Lung (tissue), 13 donors: Measurements from ENCODE around the gene MAGT1. TPM values are rescaled to one million over a fixed set of nuclear protein-coding genes. Genes with fewer than 3 reads are reported as not detected.

ENCODE experiments used
- ATAC-seq: fragments of 200-7000 bp; cut with Tn5 transposase; one replicate; pipeline ENCODE4 v1.9.1; 2020; ENCODE audit warnings: moderate number of reproducible peaks; ENCODE audit not compliant: insufficient read depth, low FRiP score
- DNase-seq, 3 donors: peaks; one replicate each; pipeline ENCODE4 v3.0.0-alpha.2; 2013 to 2017
- H3K27ac ChIP-seq, 2 donors: one replicate each; pipeline ENCODE4 v1.5.1; 2013; ENCODE audit warnings: mild to moderate bottlenecking in 2 of 2, moderate library complexity in 2 of 2, control low read depth in 1 of 2, inconsistent platforms in 1 of 2, low read depth in 1 of 2, low read length in 1 of 2
- H3K27me3 ChIP-seq, 3 donors: one replicate each; pipeline ENCODE4 v1.5.1; 2013; ENCODE audit warnings: low read length in 2 of 3; ENCODE audit not compliant: control insufficient read depth in 3 of 3, insufficient read depth in 3 of 3
- H3K36me3 ChIP-seq, 4 donors: one replicate each; pipeline ENCODE4 v1.5.1; 2013; ENCODE audit warnings: low read length in 4 of 4, mild to moderate bottlenecking in 1 of 4, moderate library complexity in 1 of 4; ENCODE audit not compliant: control insufficient read depth in 4 of 4, insufficient read depth in 4 of 4
- H3K4me1 ChIP-seq, 5 donors: one replicate each; pipeline ENCODE4 v1.5.1; 2013; ENCODE audit warnings: low read length in 5 of 5, mild to moderate bottlenecking in 2 of 5, moderate library complexity in 1 of 5; ENCODE audit not compliant: control insufficient read depth in 5 of 5, insufficient read depth in 5 of 5
- H3K4me3 ChIP-seq: one replicate; pipeline ENCODE4 v1.5.1; 2013; ENCODE audit warnings: mild to moderate bottlenecking, control low read depth, moderate library complexity
- H3K9ac ChIP-seq, 2 donors: one replicate each; pipeline ENCODE4 v1.5.1; 2013; ENCODE audit warnings: low read length in 2 of 2, control low read depth in 1 of 2; ENCODE audit not compliant: insufficient read depth in 1 of 2
- H3K9me3 ChIP-seq, 4 donors: one replicate each; pipeline ENCODE4 v1.5.1; 2013; ENCODE audit warnings: low read length in 3 of 4, mild to moderate bottlenecking in 1 of 4, moderate library complexity in 1 of 4; ENCODE audit not compliant: control insufficient read depth in 4 of 4, insufficient read depth in 3 of 4
- CTCF ChIP-seq: IDR thresholded peaks from 2 replicates; pipeline ENCODE4 v1.5.1; 2012; ENCODE audit warnings: mild to moderate bottlenecking; ENCODE audit errors: control extremely low read depth, extremely low read depth
- WGBS, 2 donors: extraction: QIAGEN DNeasy Blood & Tissue Kit; methylation state at CpG; one replicate each; pipeline ENCODE4 v1.1.7; 2013; 5-methylcytosine and 5-hydroxymethylcytosine counted together
- polyA plus RNA-seq, 2 donors: library from polyadenylated mRNA; stranded (reverse); fragments of 200-250 nt; gene quantifications; one replicate each; pipeline ENCODE4 v1.2.1, GENCODE V29; 2013
- small RNA-seq: library from RNA; depleted of rRNA; stranded (forward); fragments of <200 nt; gene quantifications from one replicate; pipeline ENCODE3, GENCODE V24; 2014; ENCODE audit warnings: low replicate concordance
- total RNA-seq, 2 donors: library from RNA; depleted of rRNA in 1 of 2; stranded (reverse); fragments of >200 nt in 1 of 2; gene quantifications; one replicate each; pipeline ENCODE4 v1.2.1, GENCODE V29; 2014 to 2021
- donor health status: control.
- donor health status: control.
- donor health status: Bipolar disorder and iron deficiency.
- donor health status: healthy.
- donor health status: DM: yes; HTN: yes; CAD: no.

Gene MAGT1
- total and polyA plus RNA-seq, 4 donors: 15.3 to 80.0 (median 57.3) TPM

- H3K9ac ChIP-seq: peak within 1 kb of the TSS; percentile 90
- WGBS, 2 donors: 0 to 31% methylated on average over 42 to 61 of the region's 61 CpGs
- H3K9me3 ChIP-seq: no peaks in the 10 kb centered on the region
- peak within 1 kb of the TSS; percentile 65 for H3K4me3 ChIP-seq
- H3K27me3 ChIP-seq: no peaks in the 10 kb centered on the region
- peaks cover 0 to 4% (median 0%) of the 10 kb centered on the region in 5 donors for H3K4me1 ChIP-seq
- DNase-seq (peak; percentile 88 to 94 (median 91)), ATAC-seq (peak; percentile 76)
- TF ChIP-seq CTCF: no peak
- peak within 1 kb of the TSS; percentile 84 to 96 for H3K27ac ChIP-seq
- no peaks in the 10 kb centered on the region for H3K36me3 ChIP-seq
Observed at GRCh38 chrX:77785486-77786364, 109.5 kb downstream of the MAGT1 start, which contains the start of gene ATRX. Gene ATRX, minus strand, starts transcription at chrX:77786216. Its CDS starts 215 bp downstream, at chrX:77786001.

GRCh38 chrX:77779695-77780094 lies 115.5 kb downstream of the MAGT1 start:
- 39 to 65% methylated on average over 3 of the region's 3 CpGs for WGBS, 2 donors
- DNase-seq: no peak
- no peaks in the 10 kb centered on the region for H3K27me3 ChIP-seq
- peaks cover 0 to 4% (median 0%) of the 10 kb centered on the region in 5 donors for H3K4me1 ChIP-seq
- ATAC-seq: no peak
- no peaks in the 10 kb centered on the region for H3K36me3 ChIP-seq
- H3K9me3 ChIP-seq: no peaks in the 10 kb centered on the region
- no peak overlapping the region for H3K27ac ChIP-seq
- TF ChIP-seq CTCF: no peak
- H3K9ac ChIP-seq: no peak overlapping the region
- H3K4me3 ChIP-seq: no peak overlapping the region

- peaks cover 0 to 1% (median 0%) of the 10 kb centered on the region in 4 donors for H3K36me3 ChIP-seq
- DNase-seq (no peak), ATAC-seq (no peak)
- no peaks in the 10 kb centered on the region for H3K27me3 ChIP-seq
- no peak overlapping the region for H3K27ac ChIP-seq
- H3K9ac ChIP-seq: no peak overlapping the region
- H3K4me1 ChIP-seq: peaks cover 0 to 3% (median 0%) of the 10 kb centered on the region in 5 donors
- no peak overlapping the region for H3K4me3 ChIP-seq
- TF ChIP-seq CTCF: no peak
- 13 to 41% methylated on average over 2 of the region's 2 CpGs for WGBS, 2 donors
- no peaks in the 10 kb centered on the region for H3K9me3 ChIP-seq
Observed at GRCh38 chrX:77776659-77777058, 118.6 kb downstream of the MAGT1 start.

Small RNA genes within 50 kb of the gene (small RNA-seq; reads per million reads assigned to genes)
- gene RN7SL460P (not detected), gene RNU6-854P (not detected)

Other genes starting within 250 kb of the MAGT1 start
- 100 to 1,000 TPM in 1 of 2 donors, 10 to 100 TPM in 1; 61.7 to 208 TPM for gene ATRX, start 109.2 kb downstream of the MAGT1 start, total RNA-seq
- 10 to 100 TPM; 10.6 to 12.1 TPM for gene ATRX, start 109.2 kb downstream of the MAGT1 start, polyA plus RNA-seq
- gene COX7B, start 4.0 kb upstream of the MAGT1 start, total RNA-seq: 100 to 1,000 TPM; 141 to 168 TPM
- gene COX7B, start 4.0 kb upstream of the MAGT1 start, polyA plus RNA-seq: 1,000 to 10,000 TPM in 1 of 2 donors, 100 to 1,000 TPM in 1; 532 to 1,269 TPM
- gene ATP7A, start 15.3 kb upstream of the MAGT1 start, total RNA-seq: 10 to 100 TPM; 11.3 to 23.5 TPM
- gene ATP7A, start 15.3 kb upstream of the MAGT1 start, polyA plus RNA-seq: 1 to 10 TPM; 2.5 to 3.6 TPM
- not detected for gene PGAM4, start 74.2 kb upstream of the MAGT1 start, total RNA-seq
- gene PGAM4, start 74.2 kb upstream of the MAGT1 start, polyA plus RNA-seq: under 1 TPM in 1 of 2 donors, not detected in 1; 0.08 TPM
- gene PGK1, start 208.8 kb upstream of the MAGT1 start, total RNA-seq: 100 to 1,000 TPM; 211 to 351 TPM
- 100 to 1,000 TPM in 1 of 2 donors, 10 to 100 TPM in 1; 82.3 to 508 TPM for gene PGK1, start 208.8 kb upstream of the MAGT1 start, polyA plus RNA-seq
- 10 to 100 TPM; 12.5 to 18.5 TPM for gene TAF9B, start 244.2 kb upstream of the MAGT1 start, total RNA-seq
- 10 to 100 TPM in 1 of 2 donors, 1 to 10 TPM in 1; 5.6 to 11.7 TPM for gene TAF9B, start 244.2 kb upstream of the MAGT1 start, polyA plus RNA-seq